ENCODE data around the gene DGKI. TPM values are rescaled to one million over a fixed set of nuclear protein-coding genes. Genes with fewer than 3 reads are reported as not detected.

Gene DGKI
- total and polyA plus RNA-seq, 2 donors (not counting 1 experiment from before 2014, with no cell fraction given): not detected

DNA sequence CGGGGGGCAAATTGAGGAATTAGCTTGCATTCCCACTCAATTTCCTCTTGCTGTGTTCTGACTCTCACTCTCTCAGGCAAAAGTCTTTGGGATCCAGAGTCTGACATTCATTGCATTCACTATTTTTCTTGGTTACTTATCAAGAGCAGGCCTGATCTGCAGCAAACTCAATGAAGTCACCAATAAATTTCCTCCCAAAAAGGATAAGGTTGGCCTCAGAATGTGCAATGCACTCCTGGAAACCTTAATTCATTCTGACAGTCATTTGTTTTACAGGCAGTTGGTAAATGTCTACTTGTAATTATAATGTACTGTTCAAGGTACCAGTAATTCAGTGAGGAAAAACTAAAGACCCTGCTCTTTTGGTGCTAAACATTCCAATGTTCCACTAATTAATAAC lies 6.3 kb upstream of the DGKI start:
- H3K27ac Mint-ChIP-seq: no peak overlapping the region
- intact Hi-C loops (cut with micrococcal nuclease): no loop called here
- H3K9me3 ChIP-seq (ENCODE audit: control extremely low read depth in 1 of 3, control insufficient read depth in 2 of 3, insufficient read depth in 1 of 3, low read length in 2 of 3): no peaks in the 10 kb centered on the region
- no peak overlapping the region for H3K4me3 Mint-ChIP-seq
- peaks cover 0 to 10% (median 5%) of the 10 kb centered on the region in 4 experiments for H3K27me3 ChIP-seq (replicated peaks in 1 of 4; ENCODE audit: control extremely low read depth in 1 of 4, control insufficient read depth in 3 of 4, insufficient read depth in 4 of 4, low read length in 3 of 4)
- H3K4me1 Mint-ChIP-seq: no peaks in the 10 kb centered on the region
- peaks cover 29% of the 10 kb centered on the region for H3K27me3 Mint-ChIP-seq
- H3K36me3 ChIP-seq (replicated peaks in 1 of 2; ENCODE audit: control extremely low read depth in 1 of 2, control insufficient read depth in 1 of 2, extremely low read depth in 1 of 2, insufficient read depth in 2 of 2, low read length in 1 of 2): no peaks in the 10 kb centered on the region
- H3K9me3 Mint-ChIP-seq (ENCODE audit: insufficient read depth): no peaks in the 10 kb centered on the region
- no peak overlapping the region for H3K9ac ChIP-seq (ENCODE audit: low read length)
- H3K27ac ChIP-seq (ENCODE audit: low read length in 2 of 2): no peak overlapping the region
- POLR2A ChIA-PET: no interaction called here
- H4K20me1 ChIP-seq (ENCODE audit: control insufficient read depth, insufficient read depth, low read length, poor library complexity, severe bottlenecking): no peaks in the 10 kb centered on the region
- no peak overlapping the region for H3K4me2 ChIP-seq (replicated peaks; ENCODE audit: low read depth, low read length, poor library complexity, severe bottlenecking)
- H2AFZ ChIP-seq (ENCODE audit: insufficient read depth, low read depth, low read length, poor library complexity, severe bottlenecking): no peak overlapping the region
- DNase-seq (no peak), ATAC-seq (ENCODE audit: low read depth) (no peak)
- no peaks in the 10 kb centered on the region for H3K79me2 ChIP-seq (ENCODE audit: control insufficient read depth, insufficient read depth, low read length)
- CTCF ChIA-PET: no interaction called here
- H3K4me3 ChIP-seq (ENCODE audit: control extremely low read depth in 1 of 5, extremely low read depth in 1 of 5, insufficient read depth in 1 of 5, low read depth in 2 of 5, low read length in 4 of 5): no peak overlapping the region
- TF ChIP-seq, protein P1, sequence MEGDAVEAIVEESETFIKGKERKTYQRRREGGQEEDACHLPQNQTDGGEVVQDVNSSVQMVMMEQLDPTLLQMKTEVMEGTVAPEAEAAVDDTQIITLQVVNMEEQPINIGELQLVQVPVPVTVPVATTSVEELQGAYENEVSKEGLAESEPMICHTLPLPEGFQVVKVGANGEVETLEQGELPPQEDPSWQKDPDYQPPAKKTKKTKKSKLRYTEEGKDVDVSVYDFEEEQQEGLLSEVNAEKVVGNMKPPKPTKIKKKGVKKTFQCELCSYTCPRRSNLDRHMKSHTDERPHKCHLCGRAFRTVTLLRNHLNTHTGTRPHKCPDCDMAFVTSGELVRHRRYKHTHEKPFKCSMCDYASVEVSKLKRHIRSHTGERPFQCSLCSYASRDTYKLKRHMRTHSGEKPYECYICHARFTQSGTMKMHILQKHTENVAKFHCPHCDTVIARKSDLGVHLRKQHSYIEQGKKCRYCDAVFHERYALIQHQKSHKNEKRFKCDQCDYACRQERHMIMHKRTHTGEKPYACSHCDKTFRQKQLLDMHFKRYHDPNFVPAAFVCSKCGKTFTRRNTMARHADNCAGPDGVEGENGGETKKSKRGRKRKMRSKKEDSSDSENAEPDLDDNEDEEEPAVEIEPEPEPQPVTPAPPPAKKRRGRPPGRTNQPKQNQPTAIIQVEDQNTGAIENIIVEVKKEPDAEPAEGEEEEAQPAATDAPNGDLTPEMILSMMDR (IDR thresholded peaks at IDR 0.05): no peak
- TF ChIP-seq EZH2 (IDR thresholded peaks at IDR 0.05; ENCODE audit: borderline replicate concordance, insufficient read depth, low read depth, low read length, poor library complexity, severe bottlenecking): no peak
- H3K4me1 ChIP-seq (ENCODE audit: control insufficient read depth in 2 of 2, insufficient read depth in 2 of 2, low read length in 2 of 2): no peaks in the 10 kb centered on the region
- no CpG with 5 or more reads among the region's 1 CpG for WGBS (ENCODE audit: insufficient coverage)

DNA sequence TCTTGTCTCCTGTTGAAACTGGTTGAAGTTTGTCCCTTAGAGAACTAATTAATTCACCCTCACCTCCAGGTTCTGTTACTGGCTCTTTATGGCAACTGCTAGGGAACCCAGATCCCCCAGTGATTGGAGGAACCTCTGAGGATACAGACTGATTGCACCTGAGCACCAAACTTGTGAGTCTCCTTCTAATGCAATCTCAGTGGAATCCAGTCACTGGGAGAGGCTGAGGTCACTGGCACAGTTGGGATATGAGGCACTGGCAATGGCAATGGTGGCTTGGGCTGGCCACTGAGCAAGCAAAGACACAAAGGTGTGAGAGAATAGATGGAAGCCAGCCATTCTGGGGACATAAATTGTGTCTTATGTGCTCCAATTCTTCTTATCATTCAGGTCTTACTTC lies 5.3 kb upstream of the DGKI start:
- Mint-ChIP-seq H3K4me3 (no peak overlapping the region), H3K4me1 (peaks cover 4% of the 10 kb centered on the region), H3K9me3 (ENCODE audit: insufficient read depth) (no peaks in the 10 kb centered on the region), H3K27me3 (peaks cover 35% of the 10 kb centered on the region), H3K27ac (no peak overlapping the region)
- Histone ChIP-seq H3K36me3 (replicated peaks in 1 of 2; ENCODE audit: control extremely low read depth in 1 of 2, control insufficient read depth in 1 of 2, extremely low read depth in 1 of 2, insufficient read depth in 2 of 2, low read length in 1 of 2) (no peaks in the 10 kb centered on the region), H3K4me1 (ENCODE audit: control insufficient read depth in 2 of 2, insufficient read depth in 2 of 2, low read length in 2 of 2) (peaks cover 3 to 4% of the 10 kb centered on the region in 2 donors), H3K27ac (ENCODE audit: low read length in 2 of 2) (no peak overlapping the region), H3K27me3 (replicated peaks in 1 of 4; ENCODE audit: control extremely low read depth in 1 of 4, control insufficient read depth in 3 of 4, insufficient read depth in 4 of 4, low read length in 3 of 4) (peaks cover 0 to 20% (median 9%) of the 10 kb centered on the region in 4 experiments), H4K20me1 (ENCODE audit: control insufficient read depth, insufficient read depth, low read length, poor library complexity, severe bottlenecking) (no peaks in the 10 kb centered on the region), H3K4me2 (replicated peaks; ENCODE audit: low read depth, low read length, poor library complexity, severe bottlenecking) (no peak overlapping the region), H2AFZ (ENCODE audit: insufficient read depth, low read depth, low read length, poor library complexity, severe bottlenecking) (no peak overlapping the region), H3K79me2 (ENCODE audit: control insufficient read depth, insufficient read depth, low read length) (no peaks in the 10 kb centered on the region), H3K9me3 (ENCODE audit: control extremely low read depth in 1 of 3, control insufficient read depth in 2 of 3, insufficient read depth in 1 of 3, low read length in 2 of 3) (no peaks in the 10 kb centered on the region), H3K4me3 (ENCODE audit: control extremely low read depth in 1 of 5, extremely low read depth in 1 of 5, insufficient read depth in 1 of 5, low read depth in 2 of 5, low read length in 4 of 5) (no peak overlapping the region), H3K9ac (ENCODE audit: low read length) (no peak overlapping the region)
- POLR2A ChIA-PET: no interaction called here
- DNase-seq (no peak), ATAC-seq (ENCODE audit: low read depth) (no peak)
- intact Hi-C loops (cut with micrococcal nuclease): no loop called here
- TF ChIP-seq, protein P1 (IDR thresholded peaks at IDR 0.05): no peak
- TF ChIP-seq EZH2 (IDR thresholded peaks at IDR 0.05; ENCODE audit: borderline replicate concordance, insufficient read depth, low read depth, low read length, poor library complexity, severe bottlenecking): no peak
- CTCF ChIA-PET: no interaction called here

All from B cell (primary cell).